Adrenal gland (tissue), 12 donors: ENCODE data around the gene STAMBPL1. TPM values are rescaled to one million over a fixed set of nuclear protein-coding genes. Genes with fewer than 3 reads are reported as not detected.

Experiments
- DNase-seq, 7 donors: peaks; one replicate each; pipeline ENCODE4 v3.0.0-alpha.2; 2019 to 2020
- H3K27ac ChIP-seq, 5 donors: fragments of 200-600 bp; sonication (generic) in 4 of 5; 1 replicate in 3 of 5; 2 replicates in 2 of 5; pipeline versions ENCODE4 v1.5.1 to v1.8.0; 2016 to 2020; ENCODE audit warnings: mild to moderate bottlenecking in 1 of 5
- H3K27me3 ChIP-seq: fragments of 200-600 bp; 2 replicates; pipeline ENCODE4 v1.8.0; 2021
- H3K36me3 ChIP-seq, 2 donors: fragments of 200-600 bp; replicated peaks in 1 of 2; 1 replicate in 1 of 2; 2 replicates in 1 of 2; pipeline versions ENCODE4 v1.5.1 to v1.8.0; 2018 to 2022
- H3K4me1 ChIP-seq, 2 donors: fragments of 200-600 bp; replicated peaks in 1 of 2; 1 replicate in 1 of 2; 2 replicates in 1 of 2; pipeline versions ENCODE4 v1.5.1 to v1.8.0; 2018 to 2021
- H3K4me3 ChIP-seq, 4 donors: fragments of 200-600 bp; sonication (generic) in 3 of 4; one replicate each; pipeline ENCODE4 v1.5.1; 2016 to 2018
- H3K9me3 ChIP-seq, 3 donors: fragments of 200-600 bp; sonication (generic) in 1 of 3; replicated peaks in 1 of 3; 1 replicate in 2 of 3; 2 replicates in 1 of 3; pipeline versions ENCODE4 v1.5.1 to v1.8.0; 2016 to 2021
- POLR2A ChIP-seq, 2 donors: fragments of 450-650 bp; IDR thresholded peaks; one replicate each; pipeline ENCODE4 v1.6.1; 2017; ENCODE audit warnings: antibody characterized with exemption in 2 of 2, mild to moderate bottlenecking in 2 of 2, moderate library complexity in 1 of 2
- WGBS, 4 donors: extraction: QIAGEN DNeasy Blood & Tissue Kit in 2 of 4; methylation state at CpG; one replicate each; pipeline versions ENCODE4 v1.1.5 to v1.1.7; 2013 to 2017; 5-methylcytosine and 5-hydroxymethylcytosine counted together
- intact Hi-C, 2 donors: fragments of 100-400 bp; cut with DNase I; formaldehyde crosslinking; loops; one replicate each; pipeline versions ENCODE4 v1.14.1 to v1.15.0; 2022 to 2023
- polyA plus RNA-seq, 3 donors: library from polyadenylated mRNA; stranded (reverse); fragments of 200-250 nt in 2 of 3; fragments of 350-450 nt in 1 of 3; fragmentation: Illumina TruSeq in 1 of 3; extraction: RNeasy Lipid Tissue Mini Kit (QIAGEN cat#74804) in 1 of 3; gene quantifications; one replicate each; pipeline ENCODE4 v1.2.3, GENCODE V29; 2013 to 2014
- total RNA-seq, 9 donors: library from RNA; depleted of rRNA in 4 of 9; stranded (reverse); fragments of >200 nt in 4 of 9; fragments of 120-200 nt in 1 of 9; fragmentation: NEBNext Ultra II Directional in 1 of 9; extraction: Animal tissue kit (Norgen Biotek cat#: 25700) in 1 of 9; gene quantifications; one replicate each; pipeline versions ENCODE4 v1.1.0 to v1.2.4, GENCODE V29; 2013 to 2023
- TF ChIP-seq, protein P1 (sequence below), 6 experiments: fragments of 450-650 bp in 4 of 6; fragments of 200-600 bp in 2 of 6; sonication (generic) in 1 of 6; IDR thresholded peaks; 1 replicate in 5 of 6; 2 replicates in 1 of 6; pipeline versions ENCODE4 v1.5.1 to v1.8.0; 2016 to 2021; ENCODE audit warnings: antibody characterized with exemption in 6 of 6, mild to moderate bottlenecking in 2 of 6, moderate library complexity in 1 of 6
- donor health status: healthy with polysubstance abuse.
- donor health status: Bipolar disorder and iron deficiency.
- donor health status: DM: yes; HTN: yes; CAD: no.
- donor health status: DM: no; HTN: no; CAD: no.
- donor health status: DM: no; HTN: no; CAD: no.
- donor health status: DM: yes; HTN: yes; CAD: no.

Gene STAMBPL1
- total and polyA plus RNA-seq, 12 donors = 11.0 to 108 (median 49.5) TPM

DNA sequence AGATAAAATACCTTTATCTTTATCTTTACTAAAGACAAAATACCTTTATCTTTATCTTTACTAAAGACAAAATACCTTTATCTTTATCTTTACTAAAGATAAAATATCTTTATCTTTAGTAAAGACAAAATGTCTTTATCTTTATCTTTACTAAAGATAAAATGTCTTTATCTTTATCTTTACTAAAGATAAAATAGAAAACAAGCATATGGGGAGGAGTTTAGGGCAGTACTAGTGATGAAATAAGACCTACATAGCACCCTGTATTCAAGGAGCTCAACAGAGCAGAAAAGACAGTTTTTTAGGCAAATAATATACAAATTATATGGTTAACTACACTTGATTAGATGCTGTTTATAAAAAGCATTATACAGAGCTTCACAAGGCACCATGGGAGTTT is 47.7 kb upstream of the STAMBPL1 start:
- Histone ChIP-seq H3K9me3 (no peaks in the 10 kb centered on the region), H3K4me1 (peaks cover 0 to 16% of the 10 kb centered on the region in 2 donors), H3K4me3 (no peak overlapping the region), H3K27ac (no peak overlapping the region), H3K27me3 (no peaks in the 10 kb centered on the region), H3K36me3 (no peaks in the 10 kb centered on the region)
- no peak for DNase-seq
- intact Hi-C loops = loop anchor here (10.0 kb wide), 1 partner anchor 382 kb away; no protein-coding TSS in a partner anchor
- no peak for TF ChIP-seq POLR2A (IDR thresholded peaks at IDR 0.05)

DNA sequence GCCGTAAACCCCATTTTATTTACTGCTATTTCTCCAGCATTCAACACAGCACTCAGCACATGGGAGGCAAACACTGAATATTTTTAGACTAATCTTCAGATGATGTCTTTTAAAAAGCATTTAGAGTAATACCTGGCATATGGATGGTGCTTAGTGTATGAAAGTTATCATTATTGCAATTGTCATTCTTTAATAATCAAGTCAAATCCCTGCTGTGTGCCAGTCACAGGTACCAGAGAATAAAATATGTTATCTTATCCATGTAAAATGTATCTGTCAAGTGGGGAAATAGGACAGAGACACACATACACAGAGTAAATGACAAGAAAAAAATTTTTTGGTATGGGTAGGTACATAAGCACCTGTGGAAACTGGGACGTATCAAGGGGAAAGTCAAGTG is 46.9 kb upstream of the STAMBPL1 start:
- Histone ChIP-seq H3K9me3 (no peaks in the 10 kb centered on the region), H3K36me3 (no peaks in the 10 kb centered on the region), H3K27me3 (no peaks in the 10 kb centered on the region), H3K4me1 (peaks cover 0 to 16% of the 10 kb centered on the region in 2 donors), H3K4me3 (no peak overlapping the region), H3K27ac (no peak overlapping the region)
- no peak for DNase-seq
- intact Hi-C loops = loop anchor here (10.0 kb wide), 1 partner anchor 382 kb away; no protein-coding TSS in a partner anchor
- WGBS, 4 donors = 86 to 95% (median 92%) methylated on average over 2 of the region's 2 CpGs
- TF ChIP-seq POLR2A (IDR thresholded peaks at IDR 0.05) = no peak
- TF ChIP-seq, protein P1, sequence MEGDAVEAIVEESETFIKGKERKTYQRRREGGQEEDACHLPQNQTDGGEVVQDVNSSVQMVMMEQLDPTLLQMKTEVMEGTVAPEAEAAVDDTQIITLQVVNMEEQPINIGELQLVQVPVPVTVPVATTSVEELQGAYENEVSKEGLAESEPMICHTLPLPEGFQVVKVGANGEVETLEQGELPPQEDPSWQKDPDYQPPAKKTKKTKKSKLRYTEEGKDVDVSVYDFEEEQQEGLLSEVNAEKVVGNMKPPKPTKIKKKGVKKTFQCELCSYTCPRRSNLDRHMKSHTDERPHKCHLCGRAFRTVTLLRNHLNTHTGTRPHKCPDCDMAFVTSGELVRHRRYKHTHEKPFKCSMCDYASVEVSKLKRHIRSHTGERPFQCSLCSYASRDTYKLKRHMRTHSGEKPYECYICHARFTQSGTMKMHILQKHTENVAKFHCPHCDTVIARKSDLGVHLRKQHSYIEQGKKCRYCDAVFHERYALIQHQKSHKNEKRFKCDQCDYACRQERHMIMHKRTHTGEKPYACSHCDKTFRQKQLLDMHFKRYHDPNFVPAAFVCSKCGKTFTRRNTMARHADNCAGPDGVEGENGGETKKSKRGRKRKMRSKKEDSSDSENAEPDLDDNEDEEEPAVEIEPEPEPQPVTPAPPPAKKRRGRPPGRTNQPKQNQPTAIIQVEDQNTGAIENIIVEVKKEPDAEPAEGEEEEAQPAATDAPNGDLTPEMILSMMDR (IDR thresholded peaks at IDR 0.05) = no peak

DNA sequence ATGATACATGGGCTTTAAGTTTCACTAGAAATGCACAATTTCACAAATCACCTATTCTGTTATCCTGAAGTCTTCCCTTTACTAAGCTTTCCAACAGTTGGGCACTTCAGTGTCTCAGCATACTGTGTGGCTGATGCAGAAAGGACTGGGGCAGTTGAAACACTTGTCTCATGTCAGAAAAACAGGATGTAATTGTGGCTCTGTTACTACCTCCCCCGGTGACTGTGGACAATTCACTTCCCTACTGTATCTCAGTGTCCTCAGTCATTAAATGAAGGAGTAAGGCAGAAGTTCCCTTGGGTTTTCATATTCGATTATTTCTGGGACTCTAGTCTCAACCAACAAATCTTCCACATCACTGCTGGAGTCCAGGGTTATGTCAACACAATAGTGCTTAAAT is 46.3 kb upstream of the STAMBPL1 start:
- Histone ChIP-seq H3K27ac (no peak overlapping the region), H3K9me3 (no peaks in the 10 kb centered on the region), H3K27me3 (no peaks in the 10 kb centered on the region), H3K36me3 (no peaks in the 10 kb centered on the region), H3K4me3 (no peak overlapping the region), H3K4me1 (peaks cover 0 to 16% of the 10 kb centered on the region in 2 donors)
- no peak for TF ChIP-seq POLR2A (IDR thresholded peaks at IDR 0.05)
- TF ChIP-seq, protein P1 (IDR thresholded peaks at IDR 0.05) = no peak
- no peak for DNase-seq
- 44 to 72% (median 60%) methylated on average over 2 of the region's 2 CpGs for WGBS, 4 donors
- intact Hi-C loops = loop anchor here (10.0 kb wide), 1 partner anchor 381 kb away; no protein-coding TSS in a partner anchor

DNA sequence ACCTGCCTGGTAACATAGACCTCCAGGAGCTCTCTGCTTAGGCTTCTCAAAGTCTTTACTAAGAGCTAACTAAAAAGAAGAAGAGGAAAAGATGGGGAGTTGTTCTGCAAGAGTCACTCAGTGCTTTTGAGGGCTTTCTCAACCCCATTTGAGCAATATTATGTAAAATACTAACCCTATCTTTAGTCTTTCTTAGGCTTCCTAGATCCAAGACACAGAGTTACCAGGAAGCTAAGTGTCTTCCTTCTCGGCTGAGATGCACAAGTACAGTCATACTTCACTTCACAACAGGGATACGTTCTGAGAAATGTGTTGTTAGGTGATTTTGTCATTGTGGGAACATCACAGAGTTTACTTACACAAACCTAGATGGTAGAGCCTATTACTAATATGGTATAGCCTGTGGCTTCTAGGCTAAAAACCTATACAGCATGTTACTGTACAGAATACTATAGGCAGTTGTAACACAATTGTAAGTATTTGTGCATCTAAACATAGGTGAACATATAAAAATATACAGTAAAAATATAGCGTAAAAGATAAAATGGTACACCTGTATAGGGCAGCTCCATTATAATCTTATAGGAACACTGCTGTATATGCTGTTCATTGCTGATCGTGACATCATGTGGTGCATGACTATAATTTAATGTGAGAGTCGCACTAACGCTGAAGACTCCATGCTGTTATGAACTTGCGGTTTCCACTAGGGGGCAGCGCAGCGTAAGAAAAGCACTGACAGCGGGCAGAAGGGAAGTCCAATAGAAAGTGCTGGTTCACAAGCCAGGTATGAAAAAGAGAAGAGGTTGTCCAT is 44.7 kb upstream of the STAMBPL1 start:
- no peaks in the 10 kb centered on the region for H3K9me3 ChIP-seq
- no peaks in the 10 kb centered on the region for H3K36me3 ChIP-seq
- peaks cover 0 to 16% of the 10 kb centered on the region in 2 donors for H3K4me1 ChIP-seq
- TF ChIP-seq, protein P1 (IDR thresholded peaks at IDR 0.05) = peak; percentile 83 to 97 (median 94)
- TF ChIP-seq POLR2A (IDR thresholded peaks at IDR 0.05) = no peak
- DNase-seq = peak; percentile 81 to 93 (median 87)
- no peak overlapping the region for H3K4me3 ChIP-seq
- H3K27ac ChIP-seq = no peak overlapping the region
- H3K27me3 ChIP-seq = no peaks in the 10 kb centered on the region
- intact Hi-C loops = loop anchor here (5.0 to 10.0 kb wide), 2 partner anchors 97 to 379 kb away; no protein-coding TSS in a partner anchor
- WGBS, 4 donors = 14 to 18% (median 16%) methylated on average over 10 of the region's 10 CpGs
